Measurements from ENCODE around the gene DYNC1LI1.

Gene DYNC1LI1

GRCh38 chr3:32551087-32551486 is 19.6 kb downstream of the DYNC1LI1 start:
- no peak for TF ChIP-seq CTCF (IDR thresholded peaks at IDR 0.05; ENCODE audit: extremely low read depth, insufficient read depth, missing control alignments)
- DNase-seq (ENCODE audit: low spot score) = no peak
- in situ Hi-C loops (cut with MboI; ENCODE audit: low pct_unique_long_range_greater_than_20kb, low sequenced_read_pairs, unreplicated experiment) = no loop called here

GRCh38 chr3:32545305-32545704 is 25.4 kb downstream of the DYNC1LI1 start:
- DNase-seq (ENCODE audit: low spot score) = no peak
- in situ Hi-C loops (cut with MboI; ENCODE audit: low pct_unique_long_range_greater_than_20kb, low sequenced_read_pairs, unreplicated experiment) = no loop called here
- TF ChIP-seq CTCF (IDR thresholded peaks at IDR 0.05; ENCODE audit: extremely low read depth, insufficient read depth, missing control alignments) = no peak

GRCh38 chr3:32544894-32545293 is 25.8 kb downstream of the DYNC1LI1 start:
- no peak for DNase-seq (ENCODE audit: low spot score)
- in situ Hi-C loops (cut with MboI; ENCODE audit: low pct_unique_long_range_greater_than_20kb, low sequenced_read_pairs, unreplicated experiment) = no loop called here
- no peak for TF ChIP-seq CTCF (IDR thresholded peaks at IDR 0.05; ENCODE audit: extremely low read depth, insufficient read depth, missing control alignments)

GRCh38 chr3:32542807-32543206 is 27.9 kb downstream of the DYNC1LI1 start:
- TF ChIP-seq CTCF (IDR thresholded peaks at IDR 0.05; ENCODE audit: extremely low read depth, insufficient read depth, missing control alignments) = no peak
- in situ Hi-C loops (cut with MboI; ENCODE audit: low pct_unique_long_range_greater_than_20kb, low sequenced_read_pairs, unreplicated experiment) = no loop called here
- no peak for DNase-seq (ENCODE audit: low spot score)

- no peak for TF ChIP-seq CTCF (IDR thresholded peaks at IDR 0.05; ENCODE audit: extremely low read depth, insufficient read depth, missing control alignments)
- no peak for DNase-seq (ENCODE audit: low spot score)
- in situ Hi-C loops (cut with MboI; ENCODE audit: low pct_unique_long_range_greater_than_20kb, low sequenced_read_pairs, unreplicated experiment) = no loop called here
Observed at GRCh38 chr3:32540899-32541298, 29.8 kb downstream of the DYNC1LI1 start.

- in situ Hi-C loops (cut with MboI; ENCODE audit: low pct_unique_long_range_greater_than_20kb, low sequenced_read_pairs, unreplicated experiment) = no loop called here
- DNase-seq (ENCODE audit: low spot score) = no peak
- TF ChIP-seq CTCF (IDR thresholded peaks at IDR 0.05; ENCODE audit: extremely low read depth, insufficient read depth, missing control alignments) = no peak
Observed at GRCh38 chr3:32532434-32532833, 38.2 kb downstream of the DYNC1LI1 start.
